ENCODE data around the gene BCR. TPM values are rescaled to one million over a fixed set of nuclear protein-coding genes. Genes with fewer than 3 reads are reported as not detected.
A peak's percentile ranks its signal among the peaks of the same experiment; 100 is the strongest.

Gene BCR
- total and polyA plus RNA-seq, 2 of the 13 experiments (the other 11 are each of a cell fraction or from before 2014, with no cell fraction given), result 19.9 to 33.6 TPM

GRCh38 chr22:23152238-23153114 lies 27.8 kb upstream of the BCR start (continued):
- no peak for TF ChIP-seq DPF2 (CRISPR knock-in tag; IDR thresholded peaks at IDR 0.05; ENCODE audit: borderline replicate concordance, low read depth)
- TF ChIP-seq CCAR2 (optimal IDR thresholded peaks at IDR 0.05; ENCODE audit: low read depth, low read length), result no peak
- peak; percentile 71 for TF ChIP-seq HOXA3 (CRISPR knock-in tag; IDR thresholded peaks at IDR 0.05)
- no peak for TF ChIP-seq EED (CRISPR knock-in tag; IDR thresholded peaks at IDR 0.05)
- TF ChIP-seq ZNF407 (CRISPR knock-in tag; IDR thresholded peaks at IDR 0.05; ENCODE audit: not compliant biosample characterization), result no peak
- peak; percentile 52; the same call in 1 of the 2 replicates for TF ChIP-seq SRF (IDR thresholded peaks at IDR 0.05; ENCODE audit: low read depth, low read length)
- TF ChIP-seq NR3C1 (CRISPR knock-in tag; IDR thresholded peaks at IDR 0.05), result no peak
- no peak for TF ChIP-seq ZNF558 (CRISPR knock-in tag; IDR thresholded peaks at IDR 0.05; ENCODE audit: borderline replicate concordance)
- TF ChIP-seq YEATS4 (CRISPR knock-in tag; IDR thresholded peaks at IDR 0.05; ENCODE audit: borderline replicate concordance), result no peak
- no peak for TF ChIP-seq ZNF576 (CRISPR knock-in tag; IDR thresholded peaks at IDR 0.05)
- no peak for TF ChIP-seq ZNF441 (CRISPR knock-in tag; IDR thresholded peaks at IDR 0.05; ENCODE audit: borderline replicate concordance)
- TF ChIP-seq ZBTB38 (CRISPR knock-in tag; IDR thresholded peaks at IDR 0.05), result peak; percentile 39
- no peak for TF ChIP-seq CHD4 (IDR thresholded peaks at IDR 0.05; ENCODE audit: borderline replicate concordance, low read length)
- no peak for TF ChIP-seq MTF1 (CRISPR knock-in tag; IDR thresholded peaks at IDR 0.05)
- no peak for TF ChIP-seq ATAD3A (CRISPR knock-in tag; IDR thresholded peaks at IDR 0.05)
- no peak for TF ChIP-seq SOX13 (IDR thresholded peaks at IDR 0.05)
- TF ChIP-seq SOX13 (CRISPR knock-in tag; conservative IDR thresholded peaks at IDR 0.05 in 1 of 2, IDR thresholded peaks at IDR 0.05 in 1 of 2), result peak in 1 of 2 experiments; percentile 13; a peak in 1 of 4 replicates
- TF ChIP-seq ARID3A (IDR thresholded peaks at IDR 0.05; ENCODE audit: low read depth, low read length), result peak; percentile 44; the same call in 1 of the 2 replicates
